IPS DF 6.9 (cell line): ENCODE data around the gene TMIGD3.
"Not testable (repeated sequence)": the region's sequence is repeated elsewhere in the genome, so short reads cannot be mapped to it uniquely, and the experiment has no call there.

Source experiments
- DNase-seq: peaks from one replicate; pipeline ENCODE4 v3.0.0-alpha.2; 2013; ENCODE audit warnings: low read depth, low spot score
- H3K27ac ChIP-seq: one replicate; pipeline ENCODE4 v1.5.1; 2013; ENCODE audit warnings: low read length, control low read depth
- H3K27me3 ChIP-seq: 2 replicates; pipeline ENCODE4 v1.6.1; 2013; ENCODE audit warnings: mild to moderate bottlenecking, low read length; ENCODE audit not compliant: control insufficient read depth, insufficient read depth
- H3K36me3 ChIP-seq: 2 replicates; pipeline ENCODE4 v1.6.1; 2013; ENCODE audit warnings: low read length; ENCODE audit not compliant: control insufficient read depth, insufficient read depth
- H3K4me1 ChIP-seq: 2 replicates; pipeline ENCODE4 v1.6.1; 2013; ENCODE audit warnings: low read length; ENCODE audit not compliant: control insufficient read depth, insufficient read depth
- H3K4me3 ChIP-seq: 2 replicates; pipeline ENCODE4 v1.5.1; 2013; ENCODE audit warnings: mild to moderate bottlenecking, low read length
- H3K9me3 ChIP-seq: 2 replicates; pipeline ENCODE4 v1.6.1; 2013; ENCODE audit warnings: low read length, inconsistent platforms; ENCODE audit not compliant: control insufficient read depth, insufficient read depth
- WGBS: extraction: QIAGEN DNeasy Blood & Tissue Kit; methylation state at CpG from one replicate; pipeline ENCODE4 v1.1.7; 2013; ENCODE audit warnings: mixed read lengths, missing lambda C conversion rate; ENCODE audit not compliant: insufficient read length, insufficient coverage; 5-methylcytosine and 5-hydroxymethylcytosine counted together

The TMIGD3 gene

DNA sequence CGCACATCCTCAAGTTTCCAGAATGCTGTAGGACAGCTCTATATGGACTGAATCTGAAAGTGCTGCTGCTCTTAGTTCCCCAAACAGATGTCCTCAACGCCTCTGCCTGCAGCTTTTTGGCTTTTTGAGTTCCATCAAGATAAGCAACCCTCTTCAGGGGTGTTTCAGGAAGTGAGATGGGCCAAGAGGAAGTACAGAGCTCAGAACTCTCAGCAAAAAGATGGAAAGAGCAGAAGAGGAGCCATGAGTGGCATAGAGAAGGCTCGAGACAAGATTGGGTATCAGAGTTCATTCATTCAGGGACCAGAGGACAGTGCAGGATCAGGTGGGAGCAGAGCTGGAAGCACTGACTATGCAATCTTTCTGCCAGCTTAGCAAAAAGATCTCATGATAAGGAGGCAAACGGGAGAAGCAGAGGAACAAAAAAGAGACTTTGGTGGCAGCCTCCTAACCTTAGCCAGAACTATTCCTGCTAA, at the start of gene TMIGD3, which contains the start of gene ADORA3:
Gene TMIGD3 (minus strand): TSS at position 49 of the 476 bp plus-strand sequence. CDS start 279 bp downstream, outside the sequence.
Gene ADORA3 (minus strand): TSS at position 49 of the 476 bp plus-strand sequence. CDS start 279 bp downstream, outside the sequence.
- DNase-seq, result no peak
- H3K9me3 ChIP-seq, result no peaks in the 10 kb centered on the region
- no peak within 1 kb of the TSS for H3K27ac ChIP-seq
- no CpG with 5 or more reads among the region's 4 CpGs for WGBS
- no peaks in the 10 kb centered on the region for H3K36me3 ChIP-seq
- H3K4me1 ChIP-seq, result peaks cover 3% of the 10 kb centered on the region; the same call in 1 of the 2 replicates
- H3K4me3 ChIP-seq, result no peak within 1 kb of the TSS
- no peaks in the 10 kb centered on the region for H3K27me3 ChIP-seq

DNA sequence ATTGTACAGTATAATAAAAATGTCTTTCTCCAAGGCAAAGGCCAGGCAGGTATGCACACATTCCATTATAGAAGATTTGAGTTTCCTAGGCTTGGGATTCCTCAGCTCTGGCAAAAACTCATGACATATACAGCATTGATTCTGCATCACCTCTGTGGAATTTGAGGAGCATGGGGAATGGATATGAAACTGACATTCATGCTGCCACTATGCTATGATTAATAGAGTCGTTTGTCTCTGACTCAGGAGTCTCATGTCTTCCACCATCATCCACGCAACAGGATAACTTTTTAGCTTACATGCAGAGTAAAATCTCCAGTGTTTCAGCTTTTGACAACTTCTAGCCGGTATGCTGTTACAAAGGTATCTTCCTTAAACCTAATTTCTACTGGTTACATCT, 49.8 kb upstream of the TMIGD3 start:
- no CpG with 5 or more reads among the region's 3 CpGs for WGBS
- DNase-seq, result no peak

GRCh38 chr1:111552587-111552986, 49.2 kb upstream of the TMIGD3 start:
- Histone ChIP-seq H3K4me3 (no peak overlapping the region), H3K27me3 (no peaks in the 10 kb centered on the region), H3K4me1 (no peaks in the 10 kb centered on the region), H3K27ac (no peak overlapping the region), H3K9me3 (no peaks in the 10 kb centered on the region), H3K36me3 (no peaks in the 10 kb centered on the region)
- no peak for DNase-seq

More for the DNA sequence above, 49.8 kb upstream of the TMIGD3 start:
- Histone ChIP-seq H3K4me1 (no peaks in the 10 kb centered on the region), H3K27me3 (no peaks in the 10 kb centered on the region), H3K36me3 (no peaks in the 10 kb centered on the region), H3K4me3 (no peak overlapping the region), H3K9me3 (no peaks in the 10 kb centered on the region), H3K27ac (no peak overlapping the region)

DNA sequence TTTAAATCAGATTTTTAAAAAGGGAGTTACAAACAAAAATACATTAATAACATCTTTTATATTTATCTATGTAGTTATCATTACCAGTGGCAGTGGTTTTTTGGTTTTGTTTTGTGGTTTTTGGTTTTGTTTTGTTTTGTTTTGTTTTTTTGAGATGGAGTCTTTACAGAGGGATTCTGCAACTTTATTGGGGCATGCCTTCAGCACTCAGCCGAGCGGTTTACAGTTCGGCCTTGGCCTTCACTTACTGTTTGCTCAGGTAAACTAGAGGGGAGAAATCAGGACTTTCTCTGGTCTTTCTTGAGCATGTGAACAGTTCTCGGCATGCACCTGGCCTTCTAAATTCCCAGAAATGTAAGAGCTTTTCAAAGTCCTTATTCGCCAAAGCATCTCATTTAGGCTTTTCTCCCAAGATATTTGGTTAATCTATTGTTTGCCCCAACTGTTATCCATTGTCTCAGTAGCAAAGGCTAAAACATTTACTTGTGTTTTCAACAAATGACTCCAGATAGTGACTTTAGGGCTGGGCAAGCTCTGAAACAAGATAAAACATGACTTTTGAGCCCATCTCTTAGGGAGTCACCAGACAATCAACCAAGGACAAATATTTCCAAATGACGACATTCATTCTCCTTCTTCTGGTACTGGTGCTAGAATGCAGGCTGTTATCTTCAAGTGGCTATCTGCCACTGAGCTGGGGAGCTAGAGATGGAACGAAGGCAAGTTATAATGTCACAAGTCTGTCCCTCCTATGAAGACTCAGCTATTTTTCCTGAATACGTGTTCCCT, 48.4 kb upstream of the TMIGD3 start:
- Histone ChIP-seq H3K27ac (no peak overlapping the region), H3K27me3 (no peaks in the 10 kb centered on the region), H3K9me3 (no peaks in the 10 kb centered on the region), H3K4me3 (no peak overlapping the region), H3K36me3 (no peaks in the 10 kb centered on the region), H3K4me1 (no peaks in the 10 kb centered on the region)
- DNase-seq, result no peak
- WGBS, result no CpG with 5 or more reads among the region's 8 CpGs

DNA sequence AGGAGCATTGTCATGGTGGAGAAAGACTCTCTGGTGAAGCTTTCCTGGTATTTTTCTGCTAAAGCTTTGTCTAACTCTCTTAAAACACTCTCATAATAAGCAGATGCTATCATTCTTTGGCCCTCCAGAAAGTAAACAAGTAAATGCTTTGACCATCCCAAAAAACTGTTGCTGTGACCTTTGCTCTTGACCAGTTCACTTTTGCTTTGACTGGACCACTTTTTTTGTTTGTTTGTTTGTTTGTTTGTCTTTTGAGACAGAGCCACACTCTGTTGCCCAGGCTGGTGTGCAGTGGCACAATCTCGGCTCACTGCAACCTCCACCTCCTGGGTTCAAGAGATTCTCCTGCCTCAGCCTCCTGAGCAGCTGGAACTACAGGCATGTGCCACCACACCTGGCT, 44.4 kb upstream of the TMIGD3 start:
- not testable (repeated sequence) for DNase-seq, H3K4me1 ChIP-seq, H3K4me3 ChIP-seq, H3K27me3 ChIP-seq, H3K9me3 ChIP-seq, H3K27ac ChIP-seq, H3K36me3 ChIP-seq
- WGBS, result no CpG with 5 or more reads among the region's 1 CpG

DNA sequence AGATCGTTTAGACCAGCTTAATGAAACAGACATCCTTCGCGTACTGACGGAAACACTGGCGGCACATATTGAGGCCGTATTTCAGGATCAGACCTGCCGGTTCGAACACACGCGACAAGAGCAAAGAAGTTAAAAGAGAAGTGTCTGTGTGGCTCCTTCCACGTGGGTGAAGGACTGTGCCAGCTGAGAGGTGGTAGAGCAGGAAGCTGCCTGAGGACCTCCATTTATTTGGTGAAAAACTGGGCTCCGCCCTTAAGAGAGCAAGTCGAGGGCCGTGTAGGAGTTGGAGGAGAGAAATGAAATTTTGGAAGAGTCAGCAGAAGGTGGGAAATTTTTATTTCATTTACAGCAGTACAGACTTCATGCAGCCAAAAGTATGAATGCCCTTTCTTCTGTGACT, 38.8 kb upstream of the TMIGD3 start:
- no peak for DNase-seq
- no peaks in the 10 kb centered on the region for H3K9me3 ChIP-seq
- H3K36me3 ChIP-seq, result no peaks in the 10 kb centered on the region
- H3K4me3 ChIP-seq, result no peak overlapping the region
- H3K4me1 ChIP-seq, result 0 out of 2 replicates have a peak, but pooled peaks cover 1% of the 10 kb centered on the region
- no CpG with 5 or more reads among the region's 14 CpGs for WGBS
- H3K27ac ChIP-seq, result no peak overlapping the region
- no peaks in the 10 kb centered on the region for H3K27me3 ChIP-seq

GRCh38 chr1:111541721-111542120, 38.3 kb upstream of the TMIGD3 start:
- Histone ChIP-seq H3K27ac (no peak overlapping the region), H3K9me3 (no peaks in the 10 kb centered on the region), H3K4me3 (no peak overlapping the region), H3K4me1 (0 out of 2 replicates have a peak, but pooled peaks cover 1% of the 10 kb centered on the region), H3K27me3 (no peaks in the 10 kb centered on the region), H3K36me3 (no peaks in the 10 kb centered on the region)
- no peak for DNase-seq
- no CpG with 5 or more reads among the region's 4 CpGs for WGBS

- Histone ChIP-seq H3K4me3 (no peak overlapping the region), H3K27me3 (no peaks in the 10 kb centered on the region), H3K36me3 (no peaks in the 10 kb centered on the region), H3K9me3 (no peaks in the 10 kb centered on the region), H3K27ac (no peak overlapping the region), H3K4me1 (0 out of 2 replicates have a peak, but pooled peaks cover 1% of the 10 kb centered on the region)
- WGBS, result no CpG with 5 or more reads among the region's 3 CpGs
- no peak for DNase-seq
These were observed 37.5 kb upstream of the TMIGD3 start for GRCh38 chr1:111540928-111541327.

- no CpG with 5 or more reads among the region's 6 CpGs for WGBS
- no peak for DNase-seq
- 0 out of 2 replicates have a peak, but pooled peaks cover 1% of the 10 kb centered on the region for H3K4me1 ChIP-seq
These were observed 35.1 kb upstream of the TMIGD3 start for GRCh38 chr1:111538343-111539025.

GRCh38 chr1:111535256-111536191, 32.1 kb upstream of the TMIGD3 start:
- Histone ChIP-seq H3K4me3 (no peak overlapping the region), H3K9me3 (no peaks in the 10 kb centered on the region), H3K27me3 (no peaks in the 10 kb centered on the region), H3K27ac (no peak overlapping the region), H3K4me1 (no peaks in the 10 kb centered on the region), H3K36me3 (no peaks in the 10 kb centered on the region)
- no peak for DNase-seq
- no CpG with 5 or more reads among the region's 14 CpGs for WGBS

More at GRCh38 chr1:111538343-111539025, 35.1 kb upstream of the TMIGD3 start:
- H3K36me3 ChIP-seq, result no peaks in the 10 kb centered on the region
- H3K9me3 ChIP-seq, result no peaks in the 10 kb centered on the region
- H3K27ac ChIP-seq, result no peak overlapping the region
- H3K27me3 ChIP-seq, result no peaks in the 10 kb centered on the region
- no peak overlapping the region for H3K4me3 ChIP-seq
